ENCODE results near the gene ZDHHC18. TPM values are rescaled to one million over a fixed set of nuclear protein-coding genes. Genes with fewer than 3 reads are reported as not detected.

ZDHHC18 gene
- polyA plus RNA-seq, 1 experiment, result 20.4 TPM

DNA sequence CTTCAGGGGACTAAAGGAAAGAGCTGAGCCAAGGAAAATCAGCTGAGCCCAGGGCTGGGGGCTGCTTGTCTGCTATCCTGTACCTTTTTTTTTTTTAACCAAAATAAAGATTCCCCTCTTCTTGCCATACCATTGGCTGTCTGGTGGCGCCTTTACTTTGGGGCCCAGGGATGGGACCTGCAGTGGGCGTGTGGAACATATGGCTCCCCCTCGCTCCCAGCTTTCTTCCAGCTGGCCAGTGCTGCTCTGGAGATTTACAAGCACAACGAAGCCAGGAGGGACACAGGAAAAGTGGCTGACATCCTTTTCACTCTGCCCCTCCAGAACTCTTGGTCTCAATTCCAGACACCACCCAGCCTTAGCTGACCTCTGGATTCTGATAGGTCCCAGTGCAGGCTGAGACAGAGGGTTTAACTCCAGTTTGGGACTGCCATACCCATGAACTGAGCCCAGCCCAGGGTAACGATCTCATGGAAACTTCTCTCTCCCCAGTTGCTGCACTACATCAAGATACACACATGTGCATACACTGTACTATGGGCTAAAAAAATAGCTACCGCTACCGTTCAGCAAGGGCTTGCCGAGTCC lies 31.1 kb downstream of the ZDHHC18 start:
- Histone ChIP-seq H3K27ac (ENCODE audit: low read depth, low read length) (no peak overlapping the region), H3K4me3 (ENCODE audit: low read depth, low read length) (no peak overlapping the region), H3K9me3 (ENCODE audit: control insufficient read depth, insufficient read depth, low read length) (no peaks in the 10 kb centered on the region), H3K27me3 (ENCODE audit: control insufficient read depth, insufficient read depth, low read length) (no peaks in the 10 kb centered on the region)
- ChIA-PET POLR2A (interaction anchor here (0.7 to 1.1 kb wide), 2 partner anchors 9 to 16 kb away, joined by 3 to 5 read pairs; no protein-coding TSS in a partner anchor), CTCF (interaction anchor here (0.5 to 0.9 kb wide), 2 partner anchors 8 to 19 kb away, joined by 4 to 8 read pairs; no protein-coding TSS in a partner anchor)
- DNase-seq (ENCODE audit: low read depth, low spot score), result no peak
- TF ChIP-seq, protein P1, sequence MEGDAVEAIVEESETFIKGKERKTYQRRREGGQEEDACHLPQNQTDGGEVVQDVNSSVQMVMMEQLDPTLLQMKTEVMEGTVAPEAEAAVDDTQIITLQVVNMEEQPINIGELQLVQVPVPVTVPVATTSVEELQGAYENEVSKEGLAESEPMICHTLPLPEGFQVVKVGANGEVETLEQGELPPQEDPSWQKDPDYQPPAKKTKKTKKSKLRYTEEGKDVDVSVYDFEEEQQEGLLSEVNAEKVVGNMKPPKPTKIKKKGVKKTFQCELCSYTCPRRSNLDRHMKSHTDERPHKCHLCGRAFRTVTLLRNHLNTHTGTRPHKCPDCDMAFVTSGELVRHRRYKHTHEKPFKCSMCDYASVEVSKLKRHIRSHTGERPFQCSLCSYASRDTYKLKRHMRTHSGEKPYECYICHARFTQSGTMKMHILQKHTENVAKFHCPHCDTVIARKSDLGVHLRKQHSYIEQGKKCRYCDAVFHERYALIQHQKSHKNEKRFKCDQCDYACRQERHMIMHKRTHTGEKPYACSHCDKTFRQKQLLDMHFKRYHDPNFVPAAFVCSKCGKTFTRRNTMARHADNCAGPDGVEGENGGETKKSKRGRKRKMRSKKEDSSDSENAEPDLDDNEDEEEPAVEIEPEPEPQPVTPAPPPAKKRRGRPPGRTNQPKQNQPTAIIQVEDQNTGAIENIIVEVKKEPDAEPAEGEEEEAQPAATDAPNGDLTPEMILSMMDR (IDR thresholded peaks at IDR 0.05; ENCODE audit: low read depth, low read length), result no peak

DNA sequence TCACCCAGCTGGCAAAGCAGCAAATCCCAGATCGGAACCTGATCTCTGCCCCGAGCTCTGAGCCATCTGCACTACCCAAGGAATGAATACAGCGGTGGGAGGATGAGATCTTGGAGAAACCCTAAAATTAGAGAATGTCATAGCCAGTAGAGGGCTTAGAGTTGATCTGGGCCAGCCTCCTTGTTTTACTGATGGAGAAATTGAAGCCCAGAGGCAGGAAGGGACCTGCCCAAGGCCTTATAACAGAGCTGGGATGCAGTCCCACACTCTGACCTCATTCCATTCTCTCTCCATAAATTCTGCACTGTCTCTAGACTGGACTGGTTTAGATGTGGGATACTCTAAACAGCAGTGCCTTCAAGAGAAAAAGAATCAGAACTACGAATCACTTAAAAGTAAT lies 31.7 kb downstream of the ZDHHC18 start:
- H3K9me3 ChIP-seq (ENCODE audit: control insufficient read depth, insufficient read depth, low read length), result no peaks in the 10 kb centered on the region
- H3K4me3 ChIP-seq (ENCODE audit: low read depth, low read length), result no peak overlapping the region
- ChIA-PET POLR2A (interaction anchor here (1.1 kb wide), 1 partner anchor 15 kb away, joined by 3 read pairs; no protein-coding TSS in a partner anchor), CTCF (interaction anchor here (0.8 to 1.5 kb wide), 4 partner anchors 8 to 319 kb away, joined by 3 to 5 read pairs (median 4); no protein-coding TSS in a partner anchor)
- no peak for DNase-seq (ENCODE audit: low read depth, low spot score)
- no peak overlapping the region for H3K27ac ChIP-seq (ENCODE audit: low read depth, low read length)
- no peaks in the 10 kb centered on the region for H3K27me3 ChIP-seq (ENCODE audit: control insufficient read depth, insufficient read depth, low read length)
- TF ChIP-seq, protein P1 (IDR thresholded peaks at IDR 0.05; ENCODE audit: low read depth, low read length), result no peak

DNA sequence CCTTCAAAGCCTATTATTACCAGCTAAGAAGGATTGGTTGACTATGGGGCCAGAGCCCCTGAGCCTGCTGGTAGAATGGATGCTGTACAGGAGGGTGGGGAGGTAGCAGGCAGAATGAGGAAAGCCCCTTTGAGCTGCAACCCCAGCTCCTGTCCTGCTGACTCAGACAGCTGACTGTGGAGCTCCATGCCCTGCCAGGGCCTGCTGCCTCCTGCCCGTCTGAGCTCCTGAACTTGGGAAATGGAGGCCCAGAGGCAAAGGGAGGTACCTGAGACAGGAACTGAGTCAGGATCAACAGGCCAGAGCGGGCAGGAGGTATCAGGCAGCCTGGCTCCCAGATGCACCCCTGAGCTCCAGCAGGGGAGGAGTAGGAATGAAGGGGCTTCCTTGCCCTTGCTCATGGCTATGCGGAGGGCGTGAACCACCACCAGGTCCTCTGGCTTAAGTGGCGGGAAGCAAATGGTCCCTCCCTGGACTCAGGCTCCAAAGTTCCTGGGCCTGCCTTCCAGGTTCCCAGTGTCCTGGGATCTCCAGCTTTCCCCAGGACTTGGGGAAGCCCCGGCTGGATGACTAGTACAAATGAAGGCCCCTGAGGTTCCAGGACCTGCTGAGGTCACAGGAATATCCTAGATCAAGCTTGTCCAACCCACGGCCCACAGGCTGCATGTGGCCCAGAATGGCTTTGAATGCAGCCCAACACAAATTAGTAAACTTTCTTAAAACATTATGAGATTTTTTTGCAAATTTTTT lies 32.6 kb downstream of the ZDHHC18 start:
- H3K4me3 ChIP-seq (ENCODE audit: low read depth, low read length), result no peak overlapping the region
- no peaks in the 10 kb centered on the region for H3K9me3 ChIP-seq (ENCODE audit: control insufficient read depth, insufficient read depth, low read length)
- no peaks in the 10 kb centered on the region for H3K27me3 ChIP-seq (ENCODE audit: control insufficient read depth, insufficient read depth, low read length)
- no peak for DNase-seq (ENCODE audit: low read depth, low spot score)
- H3K27ac ChIP-seq (ENCODE audit: low read depth, low read length), result no peak overlapping the region
- TF ChIP-seq, protein P1 (IDR thresholded peaks at IDR 0.05; ENCODE audit: low read depth, low read length), result no peak
- ChIA-PET CTCF (interaction anchor here (0.7 to 2.3 kb wide), 6 partner anchors 8 to 370 kb away, joined by 3 to 12 read pairs (median 4); no protein-coding TSS in a partner anchor), POLR2A (interaction anchor here (1.0 kb wide), 1 partner anchor 10 kb away, joined by 5 read pairs; no protein-coding TSS in a partner anchor)

DNA sequence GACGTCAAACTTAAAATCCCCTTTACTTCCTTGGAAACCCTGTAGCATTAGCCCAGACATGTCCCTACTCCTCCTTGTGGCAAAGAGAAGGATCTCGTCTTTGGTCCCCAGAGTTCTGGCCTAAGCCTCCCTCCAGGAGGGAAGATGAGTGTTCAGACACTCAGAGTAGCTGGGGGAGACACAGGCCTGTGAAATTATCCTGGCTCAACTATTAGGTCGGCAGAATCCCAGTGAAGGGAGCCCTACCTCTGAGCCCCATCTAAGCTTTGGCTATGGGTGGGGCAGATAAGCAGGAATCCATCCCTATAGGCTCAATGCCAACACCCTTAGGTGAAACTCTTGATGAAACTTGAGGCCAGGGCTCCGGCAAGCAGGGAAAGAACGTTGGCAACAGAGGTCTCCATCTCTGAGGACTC lies 34.8 kb downstream of the ZDHHC18 start:
- no peak for DNase-seq (ENCODE audit: low read depth, low spot score)
- no peak overlapping the region for H3K4me3 ChIP-seq (ENCODE audit: low read depth, low read length)
- TF ChIP-seq, protein P1 (IDR thresholded peaks at IDR 0.05; ENCODE audit: low read depth, low read length), result peak; percentile 37
- H3K9me3 ChIP-seq (ENCODE audit: control insufficient read depth, insufficient read depth, low read length), result no peaks in the 10 kb centered on the region
- H3K27me3 ChIP-seq (ENCODE audit: control insufficient read depth, insufficient read depth, low read length), result no peaks in the 10 kb centered on the region
- POLR2A ChIA-PET, result no interaction called here
- CTCF ChIA-PET, result interaction anchor here (0.9 to 1.3 kb wide), 3 partner anchors 26 to 259 kb away, joined by 3 to 5 read pairs (median 3); no protein-coding TSS in a partner anchor
- peak overlapping the region; percentile 21 for H3K27ac ChIP-seq (ENCODE audit: low read depth, low read length)

Measured in AG04450 (cell line).